GDM1 (cell line): Measurements from ENCODE around the gene MDFIC2.
"Not testable (repeated sequence)": the region's sequence is repeated elsewhere in the genome, so short reads cannot be mapped to it uniquely, and the experiment has no call there.

ENCODE experiments used
- DNase-seq: peaks from one replicate; lab custom pipeline; 2025; lab: John Stamatoyannopoulos, UW

The MDFIC2 gene

DNA sequence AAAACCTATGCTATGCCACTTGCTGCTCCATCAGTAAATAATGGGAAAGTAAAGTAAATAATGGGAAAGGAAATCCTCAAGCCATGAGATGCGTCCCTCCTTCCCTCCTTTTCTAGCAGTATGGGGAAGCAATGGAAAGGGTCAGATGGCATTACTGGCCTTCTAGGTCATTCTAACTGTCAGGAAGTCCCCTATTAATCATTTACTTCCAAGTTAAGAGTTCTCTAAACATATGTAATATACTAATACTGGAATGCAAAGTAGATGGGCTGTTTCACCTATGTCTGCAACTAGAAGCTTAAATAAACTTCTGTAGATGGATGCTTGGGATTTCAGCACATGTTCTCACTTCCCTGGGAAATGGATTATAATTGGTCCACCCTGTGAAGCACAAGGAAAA is 55.9 kb downstream of the MDFIC2 start:
- no peak for DNase-seq

DNA sequence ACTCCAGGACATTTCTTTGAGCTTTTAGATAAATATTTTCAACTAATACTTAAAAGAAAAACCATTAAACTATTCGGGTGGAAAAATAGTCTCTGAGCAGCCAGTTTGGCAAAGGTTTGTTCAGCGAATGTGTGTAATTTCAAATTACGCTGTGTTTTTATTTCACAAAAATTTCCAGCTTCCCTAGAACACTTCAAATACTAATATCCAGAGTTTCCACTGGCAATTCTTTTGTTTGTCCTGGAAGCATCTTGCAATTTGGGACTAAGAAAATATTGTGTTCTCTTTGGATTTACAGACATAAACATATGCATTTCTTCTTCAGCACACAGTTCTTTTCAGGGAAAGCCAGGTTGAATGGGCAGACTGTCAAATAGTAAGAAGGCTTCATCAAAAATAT is 61.9 kb downstream of the MDFIC2 start:
- DNase-seq, result no peak

DNA sequence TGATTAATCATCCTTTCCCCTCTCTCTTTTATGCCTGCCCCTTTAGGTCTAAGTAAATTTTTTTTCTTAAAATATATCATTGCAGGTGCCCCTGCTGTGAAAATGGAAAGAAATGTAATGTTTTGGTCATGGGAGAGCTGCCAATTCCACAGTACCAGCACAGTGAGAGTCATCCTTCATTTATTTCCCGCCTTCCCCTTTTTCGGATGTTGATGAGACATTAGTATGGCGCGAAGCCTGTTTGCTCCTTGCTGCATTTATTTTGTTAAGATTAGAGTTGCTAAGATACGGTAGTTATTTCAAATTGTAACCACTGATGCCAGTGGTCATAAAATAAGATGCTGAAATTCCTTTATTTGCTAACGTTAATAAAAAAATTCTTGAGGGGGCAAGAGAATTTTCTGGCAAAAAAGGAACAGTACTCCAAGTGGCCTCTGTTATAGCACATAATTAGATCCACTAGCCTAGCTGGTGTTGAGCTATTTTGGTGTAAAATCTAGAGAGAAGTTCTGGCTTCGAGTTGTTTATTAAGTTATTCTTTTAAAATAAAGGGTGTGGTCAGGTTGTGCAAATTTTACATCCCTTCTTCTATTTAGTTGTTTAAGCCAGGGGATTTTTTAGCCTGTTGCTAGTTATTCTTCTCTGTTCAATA is 62.8 kb downstream of the MDFIC2 start:
- DNase-seq, result no peak

DNA sequence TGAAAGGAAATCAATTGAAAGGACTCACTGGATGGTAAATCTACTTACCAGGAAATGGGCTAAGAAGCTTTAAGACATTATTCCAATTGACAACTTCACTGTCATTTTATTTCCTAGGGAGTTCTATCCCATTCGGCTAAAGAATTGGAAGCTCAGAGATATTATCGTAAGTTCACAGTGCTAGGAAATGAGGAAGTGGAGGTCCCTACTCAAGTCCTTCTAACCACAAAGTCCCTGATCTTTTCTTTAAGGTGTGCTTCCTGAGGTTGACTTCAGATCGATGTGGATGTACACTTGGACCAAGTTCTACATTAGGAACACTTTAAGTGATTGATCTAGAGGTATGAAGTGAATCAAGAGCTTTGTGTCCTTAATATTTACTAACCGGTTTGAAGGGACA is 63.6 kb downstream of the MDFIC2 start:
- no peak for DNase-seq

DNA sequence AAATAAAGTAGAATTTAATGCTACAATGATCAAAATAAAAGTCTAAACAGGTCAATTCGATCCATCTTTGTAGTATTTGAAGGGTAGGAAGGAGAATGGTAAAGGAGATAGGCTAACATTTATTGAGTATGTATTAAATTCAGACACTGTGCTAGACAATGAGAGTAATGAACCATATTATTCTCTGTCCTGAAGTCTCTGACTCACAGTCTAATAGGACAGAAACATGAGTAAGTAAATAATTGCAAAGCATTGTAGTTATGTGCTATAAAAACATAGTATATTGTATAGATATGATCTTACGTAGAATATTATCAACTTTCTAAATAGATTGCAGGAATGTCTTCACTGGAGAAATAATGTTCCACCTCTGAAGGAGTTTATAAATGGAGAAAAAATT is 64.5 kb downstream of the MDFIC2 start:
- no peak for DNase-seq

DNA sequence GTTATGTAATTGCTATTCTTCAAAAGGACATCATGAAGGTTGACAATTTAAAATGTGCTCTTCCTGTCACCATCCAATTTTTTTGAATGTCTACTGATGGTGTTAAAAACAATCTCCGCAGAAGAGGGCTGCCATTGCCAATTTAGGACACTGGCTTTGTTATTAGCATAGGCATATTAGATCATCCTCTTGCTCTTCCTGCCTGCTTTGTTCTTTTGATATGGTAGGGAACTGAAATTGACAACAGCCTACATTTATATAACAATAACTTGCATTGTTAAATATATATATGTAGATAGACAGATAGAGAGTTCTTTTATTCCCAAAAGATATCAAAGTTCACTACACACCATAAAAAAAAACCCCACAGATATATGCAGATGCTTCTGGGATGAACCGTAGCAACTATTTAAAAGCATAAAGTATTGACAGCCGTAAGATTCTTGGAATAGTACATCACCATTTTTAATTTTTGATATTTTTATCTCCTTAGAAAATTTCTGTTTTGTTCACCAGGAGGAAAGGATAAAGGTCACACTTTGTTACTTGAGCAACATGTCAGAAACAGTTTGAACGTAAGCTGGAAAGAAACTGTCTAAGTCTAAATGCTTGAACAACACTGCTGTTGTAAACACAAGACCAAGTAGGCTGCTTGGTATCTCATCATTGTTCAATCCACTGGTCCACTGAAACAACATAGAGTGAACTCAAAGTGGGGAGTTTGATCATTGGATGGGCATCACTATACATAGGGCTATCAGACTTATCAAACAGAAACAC is 66.5 kb downstream of the MDFIC2 start:
- DNase-seq, result no peak

DNA sequence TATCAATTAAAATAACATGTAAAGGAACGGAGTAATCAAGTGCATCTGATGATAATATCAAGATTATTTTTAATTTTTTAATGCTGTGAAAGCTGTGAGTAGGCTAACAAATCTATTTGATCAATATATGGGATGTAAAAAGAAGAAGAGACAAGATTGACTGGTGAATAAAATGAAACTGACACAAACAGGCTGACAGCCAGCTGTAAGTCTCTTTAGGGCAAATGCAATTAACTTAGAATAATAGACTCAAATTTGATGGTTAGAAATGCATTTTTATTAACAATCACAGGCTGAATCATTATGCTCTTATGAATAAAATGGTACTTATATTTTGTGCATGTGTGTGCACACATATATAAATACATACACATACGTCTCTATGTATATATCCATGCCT is 68.0 kb downstream of the MDFIC2 start:
- no peak for DNase-seq

DNA sequence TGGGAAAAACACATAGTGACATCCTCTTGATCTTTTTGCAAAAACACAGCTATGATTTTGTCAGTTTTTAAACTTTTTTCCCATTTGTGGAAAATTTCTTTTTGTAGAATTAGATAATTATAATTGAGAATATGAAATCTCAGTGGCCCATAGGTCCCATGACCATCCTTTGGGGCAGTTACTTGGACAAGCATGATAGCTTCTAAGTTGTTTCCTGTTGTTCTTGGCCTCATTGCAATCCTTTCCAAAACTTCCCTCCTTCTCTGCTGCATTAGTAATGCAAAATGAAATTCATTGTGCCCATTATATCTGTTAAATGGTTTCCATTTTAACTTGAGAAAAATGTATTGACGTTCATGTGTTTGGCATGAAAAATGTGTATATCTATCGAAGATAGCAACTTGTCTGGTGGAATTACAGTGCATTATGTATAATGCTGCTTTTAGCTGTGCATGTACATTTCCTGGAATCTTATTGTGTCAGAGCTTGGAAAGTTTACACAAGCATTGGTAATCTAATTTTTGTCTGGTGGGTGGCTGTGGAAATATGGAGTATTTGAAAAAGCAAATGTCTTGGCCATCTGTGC is 70.0 kb downstream of the MDFIC2 start:
- DNase-seq, result no peak

DNA sequence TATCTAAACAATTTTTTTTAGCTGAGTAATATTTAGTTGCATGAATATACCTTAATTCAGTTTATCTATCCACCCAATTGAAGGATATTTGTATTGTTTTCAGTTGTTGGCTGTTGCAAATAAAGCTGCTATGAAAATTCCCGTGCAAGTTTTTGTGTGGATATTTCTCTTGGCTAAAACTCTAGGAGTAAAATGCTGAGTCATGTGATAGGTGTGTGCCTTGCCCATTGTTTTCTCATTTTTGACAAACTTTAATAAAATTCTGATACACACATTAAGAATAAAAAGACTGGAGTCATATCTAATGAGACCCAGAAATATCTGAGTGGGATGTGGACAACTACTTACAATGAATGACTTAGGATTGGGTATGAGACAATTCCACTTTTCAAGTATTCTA is 78.6 kb downstream of the MDFIC2 start:
- no peak for DNase-seq

DNA sequence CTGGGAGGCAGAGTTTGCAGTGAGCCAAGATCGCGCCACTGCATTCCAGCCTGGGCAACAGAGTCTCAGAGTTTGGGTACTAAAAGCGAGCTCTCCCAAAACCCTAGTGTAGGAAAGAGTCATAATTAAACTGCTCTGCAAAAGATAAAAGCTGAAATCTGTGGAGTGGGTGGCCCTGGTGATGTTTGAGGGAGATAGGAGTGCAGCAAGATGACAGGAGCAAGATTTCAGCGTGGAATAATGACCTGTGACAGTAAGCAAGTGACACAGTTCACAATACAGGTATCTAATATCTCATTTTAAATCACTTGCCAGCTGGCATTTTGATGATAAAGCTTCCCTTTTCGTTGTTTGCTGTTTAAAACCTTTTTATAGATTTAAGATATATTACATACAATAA is 79.3 kb downstream of the MDFIC2 start:
- no peak for DNase-seq

DNA sequence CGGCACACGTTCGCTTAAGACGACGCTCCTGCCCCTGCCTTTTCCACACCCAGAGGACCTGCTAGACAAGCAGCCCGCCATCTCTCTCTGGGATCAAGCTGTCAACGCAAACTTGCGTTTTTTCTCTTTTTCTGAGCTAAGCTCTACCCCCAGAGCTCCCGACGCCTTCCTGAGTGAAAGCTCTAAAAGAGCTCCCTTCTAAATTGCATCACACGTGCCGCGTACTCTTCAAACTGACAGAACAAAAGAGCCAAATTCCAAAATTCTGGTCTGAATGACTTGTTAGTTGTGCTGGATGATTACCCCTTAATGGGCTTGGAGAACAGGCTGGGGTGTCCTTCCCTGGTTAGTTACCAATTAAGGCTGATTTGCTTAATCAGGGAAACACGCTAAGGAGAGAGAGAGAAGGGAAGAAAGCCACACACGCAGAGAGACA is 81.2 kb downstream of the MDFIC2 start:
- DNase-seq, result no peak

DNA sequence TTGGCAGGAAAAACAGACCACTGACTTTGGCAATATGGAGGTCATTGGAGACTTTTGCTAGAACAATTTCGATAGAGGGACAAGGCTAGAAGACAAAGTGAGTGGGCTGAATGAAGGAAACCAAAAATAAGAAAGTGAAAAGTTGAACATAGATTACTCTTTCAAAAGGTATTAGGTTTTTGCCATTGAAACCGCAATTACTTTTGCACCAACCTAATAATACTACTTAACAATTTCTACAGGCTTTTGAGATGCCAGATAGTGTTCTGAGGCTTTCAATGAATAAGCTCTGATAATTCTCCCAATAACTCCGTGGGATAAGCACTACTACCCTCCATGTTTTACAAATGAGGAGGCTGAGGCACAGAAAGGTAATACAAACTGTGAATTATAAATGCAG is 85.0 kb downstream of the MDFIC2 start:
- DNase-seq, result no peak

DNA sequence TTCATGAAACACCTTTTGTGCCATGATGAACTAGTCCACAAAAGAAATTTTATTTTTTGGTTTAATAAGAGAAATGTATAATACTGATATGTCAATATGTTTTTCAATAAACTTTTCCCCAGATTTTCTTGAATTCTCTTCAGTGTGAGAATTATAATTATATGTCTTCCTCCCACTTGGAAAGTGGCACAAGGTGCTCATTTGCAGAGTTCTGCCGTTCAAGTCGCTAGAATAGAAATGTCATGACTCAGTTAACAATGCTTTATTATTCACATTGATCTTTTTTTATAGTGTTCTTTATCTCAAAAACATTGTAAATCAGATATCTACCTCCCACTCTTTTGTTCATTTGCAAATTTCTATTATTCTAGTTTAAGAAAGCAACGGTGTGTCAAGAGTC is 87.3 kb downstream of the MDFIC2 start:
- no peak for DNase-seq

DNA sequence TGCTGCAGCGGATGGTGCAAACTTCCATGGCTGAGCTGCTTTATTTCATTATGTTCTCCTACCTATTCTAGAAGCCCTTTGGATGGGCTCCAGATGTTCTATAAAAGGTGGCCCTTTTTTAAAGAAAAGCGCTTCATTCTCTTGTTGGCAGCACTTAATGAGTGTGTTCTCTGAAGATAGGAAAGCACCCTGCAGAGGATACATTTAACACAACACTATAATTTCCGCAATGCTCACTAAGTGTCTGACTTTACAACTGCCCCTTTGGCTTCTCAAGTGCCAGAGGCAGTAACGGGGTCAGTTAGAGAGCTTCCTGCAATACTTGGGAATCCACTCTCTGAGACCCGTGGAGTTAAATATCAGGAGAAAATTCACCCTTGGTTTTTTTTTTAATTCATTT is 88.1 kb downstream of the MDFIC2 start:
- no peak for DNase-seq

DNA sequence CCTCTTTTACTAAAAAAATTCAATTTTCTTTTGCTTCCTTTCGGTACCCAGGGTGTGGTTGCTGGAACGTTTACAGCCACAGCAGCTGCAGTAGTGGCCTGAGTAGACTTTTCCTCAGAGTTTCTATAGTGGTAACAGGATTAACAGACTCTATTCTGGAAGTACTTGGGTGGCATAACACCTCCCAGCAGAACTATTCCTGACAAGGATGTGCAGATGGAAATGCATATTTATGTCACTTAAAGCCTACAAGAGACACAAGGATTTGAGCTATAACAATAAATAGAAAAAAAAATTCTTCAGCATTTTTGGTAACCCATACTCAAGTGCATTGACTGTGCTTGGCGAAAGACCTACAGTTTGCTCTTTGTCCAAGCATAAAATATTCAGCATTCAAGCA is 94.0 kb downstream of the MDFIC2 start:
- DNase-seq, result no peak

DNA sequence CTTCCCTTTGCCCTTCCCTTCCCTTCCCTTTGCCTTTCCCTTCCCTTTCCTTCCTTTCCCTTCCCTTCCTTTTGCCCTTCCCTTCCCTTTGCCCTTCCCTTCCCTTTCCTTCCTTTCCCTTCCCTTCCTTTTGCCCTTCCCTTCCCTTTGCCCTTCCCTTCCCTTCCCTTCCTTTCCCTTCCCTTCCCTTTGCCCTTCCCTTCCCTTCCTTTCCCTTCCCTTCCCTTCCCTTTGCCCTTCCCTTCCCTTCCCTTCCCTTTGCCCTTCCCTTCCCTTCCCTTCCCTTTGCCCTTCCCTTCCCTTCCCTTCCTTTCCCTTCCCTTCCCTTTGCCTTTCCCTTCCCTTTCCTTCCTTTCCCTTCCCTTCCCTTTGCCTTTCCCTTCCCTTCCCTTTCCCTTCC is 101.2 kb downstream of the MDFIC2 start:
- DNase-seq, result not testable (repeated sequence)

DNA sequence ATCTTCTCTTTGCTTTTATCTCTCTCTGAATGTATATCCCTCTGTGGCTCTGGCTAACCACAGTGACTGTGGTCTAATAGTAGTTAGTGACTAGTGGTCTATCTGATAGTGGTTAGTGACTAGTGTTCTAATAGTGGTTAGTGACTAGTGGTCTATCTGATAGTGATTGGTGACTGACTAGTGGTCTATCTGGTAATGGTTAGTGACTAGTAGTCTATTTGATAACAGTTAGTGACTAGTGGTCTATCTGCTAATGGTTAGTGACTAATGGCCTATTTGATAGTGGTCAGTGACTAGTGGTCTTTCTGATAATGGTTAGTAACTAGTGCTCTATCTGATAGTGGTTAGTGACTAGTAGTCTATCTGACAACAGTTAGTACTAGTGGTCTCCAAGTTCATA is 110.5 kb downstream of the MDFIC2 start:
- DNase-seq, result no peak

DNA sequence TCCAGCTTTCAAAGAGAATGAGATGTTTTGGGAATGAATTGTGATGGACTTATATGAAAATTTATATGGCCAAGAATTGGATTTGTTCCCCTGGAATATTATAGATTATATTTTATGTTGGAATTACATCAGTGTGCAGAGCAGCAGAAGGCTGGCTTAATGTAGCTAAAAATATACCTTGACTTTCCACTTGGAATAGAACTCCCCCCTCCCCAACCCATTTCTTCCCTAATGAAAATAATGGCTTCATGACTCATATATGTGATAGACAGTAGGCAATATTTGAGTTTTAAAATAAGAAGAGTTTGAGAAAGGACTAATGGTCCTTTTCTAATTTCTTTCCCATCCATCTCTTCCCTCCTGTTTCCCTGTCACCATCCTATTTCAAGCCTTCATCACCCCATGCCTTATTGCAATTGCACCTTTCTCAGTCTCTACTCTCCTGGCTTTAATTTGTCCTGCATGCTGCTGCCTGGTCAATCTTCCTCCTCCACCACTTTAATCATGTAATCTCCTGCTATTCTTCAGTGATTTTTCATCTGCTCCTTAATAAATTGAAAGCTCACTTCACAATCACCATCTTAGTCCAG is 122.5 kb downstream of the MDFIC2 start:
- DNase-seq, result no peak

DNA sequence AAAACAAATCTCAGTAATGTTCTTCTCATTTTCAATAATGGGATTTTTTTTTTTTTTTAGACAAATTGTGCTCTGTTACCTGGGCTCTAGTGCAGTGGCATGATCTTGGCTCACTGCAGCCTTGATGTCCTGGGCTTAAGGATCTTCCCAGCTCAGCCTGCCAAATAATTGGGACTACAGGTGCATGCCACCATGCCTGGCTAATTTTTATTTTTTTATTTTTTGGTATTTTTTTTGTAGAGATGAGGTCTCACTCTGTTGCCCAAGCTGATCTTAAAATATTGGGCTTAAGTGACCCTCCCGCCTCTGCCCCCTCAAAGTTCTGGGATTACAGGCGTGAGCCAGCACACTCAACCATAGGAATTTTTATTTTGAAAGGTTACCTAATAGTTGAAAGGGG is 126.2 kb downstream of the MDFIC2 start:
- DNase-seq, result no peak

DNA sequence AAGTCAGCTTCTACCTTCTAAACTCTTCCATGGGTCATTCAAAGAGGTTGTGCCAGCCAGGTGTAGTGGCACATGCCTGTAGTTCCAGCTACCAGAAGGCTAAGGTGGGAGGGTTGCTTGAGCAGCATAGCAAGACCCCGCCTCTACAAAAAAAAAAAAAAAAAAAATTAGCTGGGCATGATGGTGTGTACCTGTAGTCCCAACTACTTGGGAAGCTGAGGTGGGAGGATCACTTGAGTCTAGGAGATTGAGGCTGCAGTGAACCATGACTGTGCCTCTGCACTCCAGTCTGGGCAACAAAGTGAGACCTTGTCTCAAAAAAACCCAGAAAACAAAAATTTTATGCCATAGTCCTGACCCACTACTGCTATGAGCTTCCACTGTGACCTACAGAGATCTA is 126.8 kb downstream of the MDFIC2 start:
- no peak for DNase-seq

DNA sequence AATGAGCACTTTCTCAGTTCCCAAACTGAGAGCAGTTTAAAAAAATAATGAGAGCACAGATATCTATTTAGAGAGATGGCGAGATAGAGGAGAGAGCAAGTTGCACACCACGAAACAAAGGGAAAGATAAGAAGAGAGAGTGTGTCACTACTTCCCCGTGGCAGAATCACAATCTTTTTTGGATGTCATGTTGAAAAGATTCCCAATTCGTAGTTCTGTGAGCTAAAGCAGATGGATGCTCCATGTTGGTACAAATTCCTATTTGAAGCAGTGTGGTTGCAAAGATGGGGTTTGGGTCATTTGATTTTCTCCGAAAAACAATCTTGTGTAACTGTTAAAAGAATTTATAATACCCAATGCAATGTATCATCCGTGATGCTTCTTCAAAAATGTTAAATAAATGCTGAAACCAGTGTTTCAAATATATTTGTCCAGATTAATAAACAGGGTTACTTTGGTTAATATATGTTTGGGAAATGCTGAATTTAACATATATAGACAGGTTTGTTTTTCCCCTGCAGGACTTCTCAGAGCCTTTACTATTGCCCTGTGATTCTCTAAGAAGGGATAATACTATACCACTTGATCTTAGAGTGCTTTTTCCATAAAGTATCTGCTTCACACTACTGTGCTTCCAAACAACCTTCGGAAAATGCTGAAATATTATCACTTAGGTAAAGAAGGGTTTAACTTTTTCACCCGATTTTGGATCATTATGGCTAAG is 128.5 kb downstream of the MDFIC2 start:
- DNase-seq, result no peak

DNA sequence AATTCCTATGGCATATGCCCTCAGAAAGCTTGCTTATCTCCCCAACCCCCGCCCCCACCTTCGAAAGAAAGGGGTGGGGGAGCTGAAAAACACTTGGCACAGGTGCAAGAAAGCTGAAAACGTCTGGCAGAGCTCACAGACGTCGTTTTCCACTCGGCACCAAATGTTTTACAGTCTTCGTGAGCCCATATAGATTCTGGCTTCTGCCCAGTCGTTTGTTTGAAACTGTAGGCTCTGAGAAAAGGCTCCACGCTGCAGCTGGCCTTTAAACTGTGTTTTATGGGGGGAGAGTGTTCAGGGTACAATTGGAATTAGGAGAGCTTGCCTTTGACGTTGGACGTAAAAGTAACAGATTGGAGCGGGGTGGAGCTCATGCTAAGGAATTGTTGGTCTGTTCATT is 130.3 kb downstream of the MDFIC2 start:
- DNase-seq, result no peak
